ENCODE measurements around the gene AJM1.
"Not testable (repeated sequence)": the region's sequence is repeated elsewhere in the genome, so short reads cannot be mapped to it uniquely, and the experiment has no call there.

AJM1 gene

DNA sequence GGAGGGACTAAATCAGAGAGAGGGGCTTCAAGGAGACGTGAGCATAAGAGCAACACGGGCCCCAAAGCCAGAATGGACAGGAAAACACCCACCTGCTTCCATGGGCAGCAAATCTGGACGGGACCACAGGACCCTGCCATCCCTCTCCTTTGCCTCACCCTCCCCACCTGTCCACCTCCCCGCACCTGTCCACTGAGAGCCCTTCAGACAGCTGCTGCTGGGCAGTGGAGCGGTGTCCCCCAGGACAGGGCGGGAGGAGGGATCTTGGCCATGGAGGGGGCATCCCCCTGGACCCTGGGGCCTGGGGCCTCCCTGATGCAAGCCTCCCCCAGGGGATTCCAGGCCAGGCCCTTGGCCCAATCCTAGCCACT, 43.6 kb upstream of the AJM1 start:
- H3K27ac Mint-ChIP-seq: no peak overlapping the region
- TF ChIP-seq, protein P1, sequence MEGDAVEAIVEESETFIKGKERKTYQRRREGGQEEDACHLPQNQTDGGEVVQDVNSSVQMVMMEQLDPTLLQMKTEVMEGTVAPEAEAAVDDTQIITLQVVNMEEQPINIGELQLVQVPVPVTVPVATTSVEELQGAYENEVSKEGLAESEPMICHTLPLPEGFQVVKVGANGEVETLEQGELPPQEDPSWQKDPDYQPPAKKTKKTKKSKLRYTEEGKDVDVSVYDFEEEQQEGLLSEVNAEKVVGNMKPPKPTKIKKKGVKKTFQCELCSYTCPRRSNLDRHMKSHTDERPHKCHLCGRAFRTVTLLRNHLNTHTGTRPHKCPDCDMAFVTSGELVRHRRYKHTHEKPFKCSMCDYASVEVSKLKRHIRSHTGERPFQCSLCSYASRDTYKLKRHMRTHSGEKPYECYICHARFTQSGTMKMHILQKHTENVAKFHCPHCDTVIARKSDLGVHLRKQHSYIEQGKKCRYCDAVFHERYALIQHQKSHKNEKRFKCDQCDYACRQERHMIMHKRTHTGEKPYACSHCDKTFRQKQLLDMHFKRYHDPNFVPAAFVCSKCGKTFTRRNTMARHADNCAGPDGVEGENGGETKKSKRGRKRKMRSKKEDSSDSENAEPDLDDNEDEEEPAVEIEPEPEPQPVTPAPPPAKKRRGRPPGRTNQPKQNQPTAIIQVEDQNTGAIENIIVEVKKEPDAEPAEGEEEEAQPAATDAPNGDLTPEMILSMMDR (IDR thresholded peaks at IDR 0.05; ENCODE audit: unreplicated experiment in 3 of 3): no peak
- H3K4me3 Mint-ChIP-seq: no peak overlapping the region
- H3K36me3 Mint-ChIP-seq (ENCODE audit: low read depth): peaks cover under 1% of the 10 kb centered on the region
- H3K9me3 Mint-ChIP-seq: no peaks in the 10 kb centered on the region
- peaks cover 26% of the 10 kb centered on the region for H3K27me3 Mint-ChIP-seq (ENCODE audit: low read depth)
- H3K4me1 Mint-ChIP-seq: peaks cover 33% of the 10 kb centered on the region

DNA sequence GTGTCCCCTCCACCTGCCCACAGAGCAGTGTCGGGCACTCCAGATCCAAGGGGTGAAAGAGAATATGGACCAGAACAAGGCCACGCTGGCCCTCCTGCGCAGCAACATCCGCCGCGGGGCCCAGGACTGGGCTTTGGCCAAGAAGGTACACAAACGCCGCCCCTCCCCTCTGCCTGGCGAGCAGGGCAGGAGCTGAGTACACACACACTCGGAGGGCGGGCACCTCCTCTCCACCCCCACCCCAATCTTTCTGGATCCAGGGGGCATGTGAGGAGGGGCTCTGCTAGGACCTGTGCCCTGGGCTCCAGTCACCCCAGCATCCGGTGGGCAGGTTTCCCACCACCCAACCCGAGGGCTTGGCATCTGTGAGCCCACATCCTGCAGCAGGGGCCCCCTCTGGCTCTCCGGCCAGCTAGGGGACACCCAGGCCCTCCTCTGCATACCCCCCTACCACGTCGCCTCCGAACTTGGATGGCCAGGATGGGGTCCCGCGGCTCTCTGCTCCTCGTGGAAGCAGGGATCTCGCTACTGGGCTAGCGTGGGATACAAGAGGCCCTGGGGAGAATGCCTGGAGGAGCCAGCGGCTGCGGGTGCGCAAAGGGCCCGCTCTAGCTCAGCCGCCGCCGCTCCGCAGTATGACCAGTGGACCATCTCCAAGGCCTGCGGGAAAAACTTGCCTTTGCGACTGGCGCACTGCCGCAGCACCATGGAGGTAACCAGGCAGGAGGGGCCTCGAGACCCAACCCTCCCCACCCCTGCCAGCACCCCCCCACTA, 43.0 kb upstream of the AJM1 start:
- TF ChIP-seq, protein P1 (IDR thresholded peaks at IDR 0.05; ENCODE audit: unreplicated experiment in 3 of 3): no peak
- Mint-ChIP-seq H3K27me3 (ENCODE audit: low read depth) (peaks cover 26% of the 10 kb centered on the region), H3K4me1 (peaks cover 33% of the 10 kb centered on the region), H3K9me3 (no peaks in the 10 kb centered on the region), H3K36me3 (ENCODE audit: low read depth) (peaks cover 4% of the 10 kb centered on the region), H3K4me3 (peak overlapping the region; percentile 4 to 29 (median 6)), H3K27ac (no peak overlapping the region)

GRCh38 chr9:136799854-136800657, 42.2 kb upstream of the AJM1 start:
- peak overlapping the region; percentile 64 to 89 (median 77) for H3K27ac Mint-ChIP-seq
- TF ChIP-seq, protein P1 (IDR thresholded peaks at IDR 0.05; ENCODE audit: unreplicated experiment in 3 of 3): no peak
- H3K4me3 Mint-ChIP-seq: peak overlapping the region; percentile 87 to 89 (median 88)
- no peaks in the 10 kb centered on the region for H3K9me3 Mint-ChIP-seq
- peaks cover 26% of the 10 kb centered on the region for H3K27me3 Mint-ChIP-seq (ENCODE audit: low read depth)
- H3K4me1 Mint-ChIP-seq: peaks cover 30% of the 10 kb centered on the region
- peaks cover 4% of the 10 kb centered on the region for H3K36me3 Mint-ChIP-seq (ENCODE audit: low read depth)

- peaks cover 26% of the 10 kb centered on the region for H3K27me3 Mint-ChIP-seq (ENCODE audit: low read depth)
- H3K4me3 Mint-ChIP-seq: peak overlapping the region; percentile 13 to 61 (median 43)
- H3K36me3 Mint-ChIP-seq (ENCODE audit: low read depth): peaks cover 4% of the 10 kb centered on the region
- TF ChIP-seq, protein P1 (IDR thresholded peaks at IDR 0.05; ENCODE audit: unreplicated experiment in 3 of 3): no peak
- no peaks in the 10 kb centered on the region for H3K9me3 Mint-ChIP-seq
- no peak overlapping the region for H3K27ac Mint-ChIP-seq
- H3K4me1 Mint-ChIP-seq: peaks cover 14% of the 10 kb centered on the region
These were observed 40.0 kb upstream of the AJM1 start for GRCh38 chr9:136802321-136802720.

GRCh38 chr9:136803009-136803550, 39.2 kb upstream of the AJM1 start:
- Mint-ChIP-seq H3K4me1 (peaks cover 13% of the 10 kb centered on the region), H3K27me3 (ENCODE audit: low read depth) (peaks cover 26% of the 10 kb centered on the region), H3K4me3 (peak overlapping the region in 1 of 3 experiments; percentile 41)
- not testable (repeated sequence) for H3K9me3 Mint-ChIP-seq; H3K27ac Mint-ChIP-seq; H3K36me3 Mint-ChIP-seq (ENCODE audit: low read depth)
